Activated CD8-positive, alpha-beta T cell treated with anti-CD3 and anti-CD28 coated beads for 36 hours (primary cell): Measurements from ENCODE around the gene TRIP13. TPM values are rescaled to one million over a fixed set of nuclear protein-coding genes. Genes with fewer than 3 reads are reported as not detected.
A peak's percentile ranks its signal among the peaks of the same experiment; 100 is the strongest.

Experiments
- ATAC-seq: fragments of 200-7000 bp; cut with Tn5 transposase; one replicate; pipeline ENCODE4 v1.10.0; 2021; ENCODE audit warnings: mild to moderate bottlenecking, moderate library complexity
- CTCF ChIA-PET: fragments of 350-600 bp; sonication (Branson Sonifier 250); formaldehyde crosslinking; loops from one replicate; lab custom pipeline; 2021; ENCODE audit warnings: antibody characterized with exemption; lab: Charles Lee
- POLR2A ChIA-PET: fragments of 350-600 bp; sonication (Branson Sonifier 250); formaldehyde crosslinking; loops from one replicate; lab custom pipeline; 2021; ENCODE audit warnings: antibody characterized with exemption; lab: Charles Lee
- DNase-seq: peaks from one replicate; pipeline ENCODE4 v3.0.0-alpha.2; 2020
- H3K27ac Mint-ChIP-seq: one replicate; pipeline ENCODE4 v1.8.0; 2021; ENCODE audit warnings: mild to moderate bottlenecking, mixed read lengths
- H3K27me3 Mint-ChIP-seq: one replicate; pipeline ENCODE4 v1.8.0; 2021; ENCODE audit warnings: mixed read lengths
- H3K36me3 Mint-ChIP-seq: one replicate; pipeline ENCODE4 v1.8.0; 2021; ENCODE audit warnings: low read depth, mixed read lengths
- H3K4me1 Mint-ChIP-seq: one replicate; pipeline ENCODE4 v1.8.0; 2021; ENCODE audit warnings: low read depth, mixed read lengths
- H3K4me3 Mint-ChIP-seq: one replicate; pipeline ENCODE4 v1.8.0; 2021; ENCODE audit warnings: mild to moderate bottlenecking, moderate library complexity, mixed read lengths
- H3K9me3 Mint-ChIP-seq: one replicate; pipeline ENCODE4 v1.8.0; 2021; ENCODE audit warnings: mixed read lengths
- intact Hi-C: fragments of 100-400 bp; cut with micrococcal nuclease; formaldehyde crosslinking; loops from one replicate; pipeline ENCODE4 v1.10.0; 2022
- total RNA-seq, 2 experiments: library from RNA; stranded (reverse); gene quantifications; one replicate each; pipeline ENCODE4 v1.2.3, GENCODE V29; 2021
- TF ChIP-seq, protein P1 (sequence below): fragments of 200-600 bp; IDR thresholded peaks from one replicate; pipeline ENCODE4 v1.8.0; 2022; ENCODE audit warnings: antibody characterized with exemption, mild to moderate bottlenecking

TRIP13 gene
- total RNA-seq, 2 experiments from 2014 or later = 31.0 to 36.9 TPM

DNA sequence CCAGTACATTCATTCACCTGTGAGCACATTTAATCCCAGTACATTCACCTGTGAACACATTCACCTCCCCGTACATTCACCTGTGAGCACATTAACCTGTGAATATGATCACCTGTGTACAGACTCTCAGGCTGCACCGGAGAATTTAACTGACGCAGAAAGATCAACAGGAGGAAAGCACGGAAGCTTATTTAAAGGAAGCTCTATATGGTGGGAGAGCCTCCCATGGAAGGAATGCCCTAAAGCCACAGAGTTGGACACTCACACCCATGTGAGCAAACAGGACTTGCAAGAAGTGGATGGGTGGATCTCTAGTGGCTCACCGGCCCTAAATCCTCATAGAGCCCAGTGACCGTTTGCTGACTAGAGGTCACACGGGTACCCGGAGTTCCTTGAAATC is 38.2 kb downstream of the TRIP13 start:
- intact Hi-C loops = loop anchor here (5.0 kb wide), 1 partner anchor 36 kb away; no protein-coding TSS in a partner anchor
- Mint-ChIP-seq H3K4me1 (peaks cover 20% of the 10 kb centered on the region), H3K27ac (no peak overlapping the region), H3K36me3 (no peaks in the 10 kb centered on the region), H3K9me3 (no peaks in the 10 kb centered on the region), H3K27me3 (peaks cover 23% of the 10 kb centered on the region), H3K4me3 (no peak overlapping the region)
- no peak for ATAC-seq
- ChIA-PET CTCF (interaction anchor here (0.6 to 3.1 kb wide), 5 partner anchors 26 to 651 kb away, joined by 3 to 14 read pairs (median 4); no protein-coding TSS in a partner anchor), POLR2A (interaction anchor here (0.6 kb wide), 1 partner anchor 56 kb away, joined by 3 read pairs; no protein-coding TSS in a partner anchor)
- no peak for DNase-seq
- TF ChIP-seq, protein P1, sequence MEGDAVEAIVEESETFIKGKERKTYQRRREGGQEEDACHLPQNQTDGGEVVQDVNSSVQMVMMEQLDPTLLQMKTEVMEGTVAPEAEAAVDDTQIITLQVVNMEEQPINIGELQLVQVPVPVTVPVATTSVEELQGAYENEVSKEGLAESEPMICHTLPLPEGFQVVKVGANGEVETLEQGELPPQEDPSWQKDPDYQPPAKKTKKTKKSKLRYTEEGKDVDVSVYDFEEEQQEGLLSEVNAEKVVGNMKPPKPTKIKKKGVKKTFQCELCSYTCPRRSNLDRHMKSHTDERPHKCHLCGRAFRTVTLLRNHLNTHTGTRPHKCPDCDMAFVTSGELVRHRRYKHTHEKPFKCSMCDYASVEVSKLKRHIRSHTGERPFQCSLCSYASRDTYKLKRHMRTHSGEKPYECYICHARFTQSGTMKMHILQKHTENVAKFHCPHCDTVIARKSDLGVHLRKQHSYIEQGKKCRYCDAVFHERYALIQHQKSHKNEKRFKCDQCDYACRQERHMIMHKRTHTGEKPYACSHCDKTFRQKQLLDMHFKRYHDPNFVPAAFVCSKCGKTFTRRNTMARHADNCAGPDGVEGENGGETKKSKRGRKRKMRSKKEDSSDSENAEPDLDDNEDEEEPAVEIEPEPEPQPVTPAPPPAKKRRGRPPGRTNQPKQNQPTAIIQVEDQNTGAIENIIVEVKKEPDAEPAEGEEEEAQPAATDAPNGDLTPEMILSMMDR = no peak

DNA sequence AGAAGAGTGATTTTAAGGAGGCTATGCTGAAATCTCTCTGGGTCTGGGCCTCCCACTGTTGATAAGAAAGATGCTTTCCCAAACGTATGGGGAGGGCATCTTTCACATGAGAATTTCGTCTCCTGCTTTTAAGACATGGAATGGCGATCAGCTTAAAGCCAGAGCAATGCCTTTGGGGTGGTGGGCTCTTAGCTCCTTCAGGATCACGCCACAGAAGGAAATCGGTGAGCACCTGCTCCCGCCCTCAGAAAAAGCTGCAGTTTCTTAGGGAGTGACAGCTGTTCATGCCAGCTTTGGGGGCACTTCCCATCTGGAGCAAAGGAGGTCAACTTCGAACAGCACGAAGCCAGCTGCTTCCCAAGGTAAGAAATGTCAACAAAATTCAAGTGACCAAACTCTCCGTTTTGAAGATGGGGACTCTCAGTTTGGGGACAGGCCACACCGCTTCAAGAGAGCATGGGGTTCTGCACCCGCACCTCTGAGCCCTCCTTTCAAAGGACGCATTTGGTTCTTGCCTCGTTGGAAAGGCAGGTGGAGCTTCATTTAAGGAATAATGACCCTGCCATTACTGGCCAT is 39.0 kb downstream of the TRIP13 start:
- intact Hi-C loops = loop anchor here (5.0 kb wide), 1 partner anchor 36 kb away; no protein-coding TSS in a partner anchor
- TF ChIP-seq, protein P1 = no peak
- H3K27ac Mint-ChIP-seq = no peak overlapping the region
- no peaks in the 10 kb centered on the region for H3K36me3 Mint-ChIP-seq
- H3K9me3 Mint-ChIP-seq = no peaks in the 10 kb centered on the region
- DNase-seq (no peak), ATAC-seq (no peak)
- peaks cover 15% of the 10 kb centered on the region for H3K27me3 Mint-ChIP-seq
- H3K4me1 Mint-ChIP-seq = peaks cover 18% of the 10 kb centered on the region
- no peak overlapping the region for H3K4me3 Mint-ChIP-seq
- ChIA-PET CTCF (interaction anchor here (1.2 to 3.9 kb wide), 7 partner anchors 7 to 243 kb away, joined by 3 to 33 read pairs (median 5); partner anchors contain the start of gene NKD2), POLR2A (no interaction called here)

DNA sequence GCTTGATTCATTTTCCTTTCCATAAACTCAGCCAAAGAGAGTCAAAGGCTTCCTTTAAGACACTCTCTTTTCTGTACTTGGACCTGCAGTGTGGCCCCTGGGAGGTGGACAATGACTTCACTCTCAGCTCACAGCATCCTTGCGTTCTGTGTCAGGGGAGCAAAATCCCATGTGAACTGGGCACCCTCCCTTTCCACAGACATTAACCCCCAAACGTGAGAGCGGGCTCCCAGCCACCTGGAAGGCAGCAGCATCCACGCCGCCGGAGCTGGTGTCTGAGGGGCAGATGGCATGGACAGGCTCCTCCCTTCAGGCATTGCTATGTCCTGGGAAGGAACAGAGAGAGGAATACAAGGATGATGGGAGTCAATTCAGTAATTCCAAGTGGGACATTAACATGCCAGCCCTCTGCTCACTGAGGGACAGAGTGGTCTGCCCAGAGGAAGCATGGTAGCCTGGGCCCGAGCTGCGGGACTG is 39.5 kb downstream of the TRIP13 start:
- no peak for DNase-seq

GRCh38 chr5:932628-933250 is 40.1 kb downstream of the TRIP13 start:
- TF ChIP-seq, protein P1 = no peak
- POLR2A ChIA-PET = no interaction called here
- Mint-ChIP-seq H3K36me3 (no peaks in the 10 kb centered on the region), H3K27ac (peak overlapping the region; percentile 27), H3K4me3 (no peak overlapping the region), H3K27me3 (peaks cover 10% of the 10 kb centered on the region), H3K9me3 (no peaks in the 10 kb centered on the region), H3K4me1 (peaks cover 18% of the 10 kb centered on the region)
- CTCF ChIA-PET = interaction anchor here (1.4 to 3.9 kb wide), 6 partner anchors 8 to 242 kb away, joined by 3 to 33 read pairs (median 8); partner anchors contain the start of gene NKD2
- intact Hi-C loops = loop anchor here (5.0 kb wide), 1 partner anchor 35 kb away; no protein-coding TSS in a partner anchor
- DNase-seq (peak; percentile 32), ATAC-seq (peak; percentile 68)

More for the DNA sequence above, 39.5 kb downstream of the TRIP13 start:
- H3K4me1 Mint-ChIP-seq = peaks cover 18% of the 10 kb centered on the region
- no peak for ATAC-seq
- H3K4me3 Mint-ChIP-seq = no peak overlapping the region
- H3K27ac Mint-ChIP-seq = no peak overlapping the region
- CTCF ChIA-PET = interaction anchor here (1.2 to 3.9 kb wide), 8 partner anchors 8 to 242 kb away, joined by 3 to 33 read pairs (median 6); partner anchors contain the start of gene NKD2
- POLR2A ChIA-PET = no interaction called here
- no peaks in the 10 kb centered on the region for H3K9me3 Mint-ChIP-seq
- intact Hi-C loops = loop anchor here (5.0 kb wide), 1 partner anchor 35 kb away; no protein-coding TSS in a partner anchor
- TF ChIP-seq, protein P1 = no peak
- H3K27me3 Mint-ChIP-seq = peaks cover 14% of the 10 kb centered on the region
- H3K36me3 Mint-ChIP-seq = no peaks in the 10 kb centered on the region
